Prostate gland (tissue), 2 donors: ENCODE data around the gene MORN4.

Source experiments
- CTCF ChIP-seq, 4 experiments: fragments of 200-600 bp in 2 of 4; fragments of 450-650 bp in 2 of 4; sonication (generic) in 2 of 4; IDR thresholded peaks; 1 replicate in 3 of 4; 2 replicates in 1 of 4; pipeline ENCODE4 v1.5.1; 2016 to 2019; ENCODE audit warnings: antibody characterized with exemption in 4 of 4, mild to moderate bottlenecking in 2 of 4, moderate library complexity in 2 of 4
- POLR2A ChIP-seq: fragments of 450-650 bp; IDR thresholded peaks from one replicate; pipeline ENCODE4 v1.6.1; 2016; ENCODE audit warnings: antibody characterized with exemption, mild to moderate bottlenecking

DNA sequence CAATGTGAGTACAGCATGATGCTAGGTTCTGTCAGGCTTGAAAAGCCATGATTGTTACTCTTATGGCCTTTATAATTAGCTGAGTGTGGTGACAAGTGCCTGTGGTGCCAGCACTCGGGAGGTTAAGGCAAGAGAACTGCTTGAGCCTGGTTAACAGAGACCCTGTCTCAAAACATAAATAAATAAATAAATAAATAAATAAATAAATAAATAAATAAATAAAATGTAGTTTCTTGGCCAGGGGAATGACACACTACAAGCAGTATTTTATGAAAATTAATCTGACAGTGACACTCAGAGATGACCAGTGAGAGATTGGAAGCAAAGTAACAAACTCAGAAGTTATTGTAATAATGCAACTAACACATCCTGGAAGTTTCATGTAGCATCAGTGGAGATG, 2.3 kb upstream of the MORN4 start:
- TF ChIP-seq POLR2A (no peak), CTCF (IDR thresholded peaks at IDR 0.05) (no peak)
